ENCODE measurements around the gene BCAS3. TPM values are rescaled to one million over a fixed set of nuclear protein-coding genes. Genes with fewer than 3 reads are reported as not detected.

Gene BCAS3
- total RNA-seq, 2 experiments from 2014 or later, result 13.4 to 14.5 TPM

- Histone ChIP-seq H3K4me3 (ENCODE audit: low read depth, low read length, poor library complexity, severe bottlenecking) (no peak overlapping the region), H3K4me1 (ENCODE audit: insufficient read depth, low read length, poor library complexity, severe bottlenecking) (no peaks in the 10 kb centered on the region), H3K9me3 (ENCODE audit: low read length) (no peaks in the 10 kb centered on the region), H3K9me2 (ENCODE audit: insufficient read depth, low read length) (no peaks in the 10 kb centered on the region), H3K4me2 (ENCODE audit: low read length) (no peak overlapping the region), H2AFZ (ENCODE audit: low read length) (no peak overlapping the region), H3K27ac (ENCODE audit: low read depth, low read length, poor library complexity, severe bottlenecking) (no peak overlapping the region), H4K20me1 (ENCODE audit: insufficient read depth, low read length) (no peaks in the 10 kb centered on the region), H3K36me3 (ENCODE audit: insufficient read depth, low read length) (no peaks in the 10 kb centered on the region), H3K79me2 (ENCODE audit: insufficient read depth, low read depth, low read length) (no peaks in the 10 kb centered on the region)
- no TSS peak for BruUV-seq (replicated peaks)
- no peak for TF ChIP-seq CTCF (conservative IDR thresholded peaks at IDR 0.05; ENCODE audit: low read length)
- TF ChIP-seq EZH2phosphoT487 (IDR thresholded peaks at IDR 0.05; ENCODE audit: borderline replicate concordance, low read depth, low read length), result no peak
- CTCF ChIA-PET (ENCODE audit: unreplicated experiment), result no interaction called here
- intact Hi-C loops (cut with micrococcal nuclease; ENCODE audit: unreplicated experiment), result no loop called here
- DNase-seq (ENCODE audit: low spot score), result no peak
- POLR2A ChIA-PET, result no interaction called here
Observed at GRCh38 chr17:61328351-61328750, 650.7 kb downstream of the BCAS3 start.

- ChIA-PET CTCF (ENCODE audit: unreplicated experiment) (no interaction called here), POLR2A (no interaction called here)
- H3K9me3 ChIP-seq (ENCODE audit: low read length), result no peaks in the 10 kb centered on the region
- no peaks in the 10 kb centered on the region for H3K36me3 ChIP-seq (ENCODE audit: insufficient read depth, low read length)
- no peak overlapping the region for H3K4me3 ChIP-seq (ENCODE audit: low read depth, low read length, poor library complexity, severe bottlenecking)
- H3K9me2 ChIP-seq (ENCODE audit: insufficient read depth, low read length), result no peaks in the 10 kb centered on the region
- DNase-seq (ENCODE audit: low spot score), result no peak
- intact Hi-C loops (cut with micrococcal nuclease; ENCODE audit: unreplicated experiment), result no loop called here
- no peaks in the 10 kb centered on the region for H3K4me1 ChIP-seq (ENCODE audit: insufficient read depth, low read length, poor library complexity, severe bottlenecking)
- H2AFZ ChIP-seq (ENCODE audit: low read length), result no peak overlapping the region
- no peak overlapping the region for H3K4me2 ChIP-seq (ENCODE audit: low read length)
- no peaks in the 10 kb centered on the region for H3K79me2 ChIP-seq (ENCODE audit: insufficient read depth, low read depth, low read length)
- TF ChIP-seq CTCF (conservative IDR thresholded peaks at IDR 0.05; ENCODE audit: low read length) (no peak), EZH2phosphoT487 (IDR thresholded peaks at IDR 0.05; ENCODE audit: borderline replicate concordance, low read depth, low read length) (no peak)
- H3K27ac ChIP-seq (ENCODE audit: low read depth, low read length, poor library complexity, severe bottlenecking), result no peak overlapping the region
- H4K20me1 ChIP-seq (ENCODE audit: insufficient read depth, low read length), result no peaks in the 10 kb centered on the region
- BruUV-seq (replicated peaks), result no TSS peak
Observed at GRCh38 chr17:61330174-61331150, 652.8 kb downstream of the BCAS3 start.

- Histone ChIP-seq H3K4me3 (ENCODE audit: low read depth, low read length, poor library complexity, severe bottlenecking) (no peak overlapping the region), H3K9me2 (ENCODE audit: insufficient read depth, low read length) (no peaks in the 10 kb centered on the region), H3K4me1 (ENCODE audit: insufficient read depth, low read length, poor library complexity, severe bottlenecking) (no peaks in the 10 kb centered on the region), H3K79me2 (ENCODE audit: insufficient read depth, low read depth, low read length) (no peaks in the 10 kb centered on the region), H4K20me1 (ENCODE audit: insufficient read depth, low read length) (no peaks in the 10 kb centered on the region), H3K27ac (ENCODE audit: low read depth, low read length, poor library complexity, severe bottlenecking) (no peak overlapping the region), H3K36me3 (ENCODE audit: insufficient read depth, low read length) (no peaks in the 10 kb centered on the region), H3K4me2 (ENCODE audit: low read length) (no peak overlapping the region), H3K9me3 (ENCODE audit: low read length) (no peaks in the 10 kb centered on the region), H2AFZ (ENCODE audit: low read length) (no peak overlapping the region)
- DNase-seq (ENCODE audit: low spot score), result no peak
- ChIA-PET POLR2A (no interaction called here), CTCF (ENCODE audit: unreplicated experiment) (no interaction called here)
- TF ChIP-seq CTCF (conservative IDR thresholded peaks at IDR 0.05; ENCODE audit: low read length), result no peak
- TF ChIP-seq EZH2phosphoT487 (IDR thresholded peaks at IDR 0.05; ENCODE audit: borderline replicate concordance, low read depth, low read length), result no peak
- BruUV-seq (replicated peaks), result no TSS peak
- intact Hi-C loops (cut with micrococcal nuclease; ENCODE audit: unreplicated experiment), result no loop called here
Observed at GRCh38 chr17:61331178-61331577, 653.5 kb downstream of the BCAS3 start.
